DOHH2 (cell line): ENCODE data around the gene SEPHS2.
A peak's percentile ranks its signal among the peaks of the same experiment; 100 is the strongest.
"Not testable (repeated sequence)": the region's sequence is repeated elsewhere in the genome, so short reads cannot be mapped to it uniquely, and the experiment has no call there.

Experiments
- H3F3A ChIP-seq: fragments of 200-600 bp; sonication (generic), shearing (Covaris generic); 2 replicates; pipeline ENCODE4 v1.6.0; 2016; ENCODE audit warnings: antibody characterized with exemption, mild to moderate bottlenecking; ENCODE audit not compliant: control insufficient read depth, insufficient read depth
- H3K27ac ChIP-seq: fragments of 200-600 bp; sonication (generic); 2 replicates; pipeline ENCODE4 v1.5.1; 2014; ENCODE audit warnings: low read depth, mild to moderate bottlenecking, low read length, moderate library complexity
- H3K27me3 ChIP-seq: fragments of 200-600 bp; sonication (generic); 2 replicates; pipeline ENCODE4 v1.6.1; 2014; ENCODE audit warnings: mild to moderate bottlenecking, low read length, mixed read lengths; ENCODE audit not compliant: control insufficient read depth
- H3K36me3 ChIP-seq: fragments of 200-600 bp; sonication (generic); 2 replicates; pipeline ENCODE4 v1.6.1; 2014; ENCODE audit warnings: mild to moderate bottlenecking, low read length, moderate library complexity, mixed read lengths; ENCODE audit not compliant: control insufficient read depth
- H3K4me1 ChIP-seq: fragments of 200-600 bp; sonication (generic); 2 replicates; pipeline ENCODE4 v1.6.1; 2014; ENCODE audit warnings: mild to moderate bottlenecking, low read length, mixed read lengths; ENCODE audit not compliant: control insufficient read depth
- H3K4me2 ChIP-seq: fragments of 200-600 bp; sonication (generic); 2 replicates; pipeline ENCODE4 v1.6.0; 2014; ENCODE audit warnings: mild to moderate bottlenecking, low read length, moderate library complexity
- H3K4me3 ChIP-seq: fragments of 200-600 bp; sonication (generic); 2 replicates; pipeline ENCODE4 v1.5.1; 2014; ENCODE audit warnings: mild to moderate bottlenecking, low read length, mixed read lengths
- H3K79me2 ChIP-seq: fragments of 200-600 bp; sonication (generic); 2 replicates; pipeline ENCODE4 v1.6.1; 2014; ENCODE audit warnings: mild to moderate bottlenecking, low read length, mixed read lengths; ENCODE audit not compliant: control insufficient read depth
- H3K9me2 ChIP-seq: fragments of 200-600 bp; sonication (generic); replicated peaks from 2 replicates; pipeline ENCODE4 v1.6.1; 2014; ENCODE audit warnings: mild to moderate bottlenecking, low read length, mixed read lengths; ENCODE audit not compliant: control insufficient read depth
- H3K9me3 ChIP-seq: fragments of 200-600 bp; sonication (generic); 2 replicates; pipeline ENCODE4 v1.6.1; 2014; ENCODE audit warnings: antibody characterized with exemption, low read length, mixed read lengths; ENCODE audit not compliant: control insufficient read depth, insufficient read depth
- H4K20me1 ChIP-seq: fragments of 200-600 bp; sonication (generic); 2 replicates; pipeline ENCODE4 v1.6.0; 2014; ENCODE audit warnings: low read depth, mild to moderate bottlenecking, antibody characterized with exemption, low read length, moderate library complexity; ENCODE audit not compliant: control insufficient read depth, insufficient read depth
- CTCF ChIP-seq: fragments of 200-600 bp; sonication (generic); IDR thresholded peaks from one replicate; pipeline ENCODE4 v1.5.1; 2014; ENCODE audit warnings: antibody characterized with exemption, mild to moderate bottlenecking, low read depth, low read length; ENCODE audit not compliant: poor library complexity, severe bottlenecking
- EZH2phosphoT487 ChIP-seq: fragments of 200-600 bp; sonication (generic); IDR thresholded peaks from 2 replicates; pipeline ENCODE4 v1.6.1; 2017; ENCODE audit warnings: borderline replicate concordance, mild to moderate bottlenecking, antibody characterized with exemption, low read length, moderate library complexity, mixed read lengths

The SEPHS2 gene

GRCh38 chr16:30482366-30482765 is 36.7 kb upstream of the SEPHS2 start:
- peaks cover 28% of the 10 kb centered on the region for H3K4me1 ChIP-seq
- peaks cover 93% of the 10 kb centered on the region for H3K36me3 ChIP-seq
- peak; percentile 35 for TF ChIP-seq CTCF
- no peak for TF ChIP-seq EZH2phosphoT487
- H3K27me3 ChIP-seq = no peaks in the 10 kb centered on the region
- no peaks in the 10 kb centered on the region for H3K9me2 ChIP-seq
- no peaks in the 10 kb centered on the region for H3F3A ChIP-seq
- H3K79me2 ChIP-seq = peaks cover 36% of the 10 kb centered on the region
- no peak overlapping the region for H3K4me2 ChIP-seq
- no peaks in the 10 kb centered on the region for H4K20me1 ChIP-seq
- no peak overlapping the region for H3K4me3 ChIP-seq
- H3K9me3 ChIP-seq = no peaks in the 10 kb centered on the region
- no peak overlapping the region for H3K27ac ChIP-seq

- peaks cover 93% of the 10 kb centered on the region for H3K36me3 ChIP-seq
- no peak overlapping the region for H3K4me2 ChIP-seq
- no peaks in the 10 kb centered on the region for H3K27me3 ChIP-seq
- H3K79me2 ChIP-seq = peaks cover 43% of the 10 kb centered on the region
- H3K9me3 ChIP-seq = no peaks in the 10 kb centered on the region
- no peak overlapping the region for H3K27ac ChIP-seq
- TF ChIP-seq CTCF (no peak), EZH2phosphoT487 (no peak)
- peaks cover 5% of the 10 kb centered on the region; the same call in 1 of the 2 replicates for H3F3A ChIP-seq
- H3K9me2 ChIP-seq = no peaks in the 10 kb centered on the region
- H3K4me3 ChIP-seq = no peak overlapping the region
- no peaks in the 10 kb centered on the region for H4K20me1 ChIP-seq
- H3K4me1 ChIP-seq = peaks cover 34% of the 10 kb centered on the region
Observed at GRCh38 chr16:30481381-30481780, 35.7 kb upstream of the SEPHS2 start.

- Histone ChIP-seq H4K20me1 (no peaks in the 10 kb centered on the region), H3K9me3 (no peaks in the 10 kb centered on the region), H3K4me2 (no peak overlapping the region), H3K27ac (no peak overlapping the region), H3K79me2 (peaks cover 59% of the 10 kb centered on the region), H3K27me3 (no peaks in the 10 kb centered on the region), H3K4me1 (peaks cover 53% of the 10 kb centered on the region), H3K36me3 (peaks cover 95% of the 10 kb centered on the region), H3K4me3 (no peak overlapping the region), H3K9me2 (no peaks in the 10 kb centered on the region), H3F3A (peaks cover 5% of the 10 kb centered on the region; the same call in 1 of the 2 replicates)
- TF ChIP-seq CTCF = no peak
- TF ChIP-seq EZH2phosphoT487 = no peak
Observed at GRCh38 chr16:30478766-30479478, 33.2 kb upstream of the SEPHS2 start.

- H3K9me2 ChIP-seq, H4K20me1 ChIP-seq, H3K4me2 ChIP-seq, H3K4me3 ChIP-seq, H3K27me3 ChIP-seq, H3K27ac ChIP-seq, H3K9me3 ChIP-seq, H3F3A ChIP-seq: not testable (repeated sequence)
- peaks cover 51% of the 10 kb centered on the region for H3K4me1 ChIP-seq
- H3K36me3 ChIP-seq = peaks cover 95% of the 10 kb centered on the region
- H3K79me2 ChIP-seq = peaks cover 61% of the 10 kb centered on the region
Observed at GRCh38 chr16:30477773-30478172, 32.1 kb upstream of the SEPHS2 start.
